Urothelium cell line (cell line): ENCODE results near the gene DMPK.

Source experiments
- DNase-seq: peaks from one replicate; pipeline ENCODE4 v3.0.0; 2011; ENCODE audit warnings: low spot score, mixed read lengths
- FAIRE-seq: peaks from 2 replicates; lab custom pipeline; 2011; peaks lifted over from hg19 to GRCh38; lab: Jason Lieb, UNC

Gene DMPK

DNA sequence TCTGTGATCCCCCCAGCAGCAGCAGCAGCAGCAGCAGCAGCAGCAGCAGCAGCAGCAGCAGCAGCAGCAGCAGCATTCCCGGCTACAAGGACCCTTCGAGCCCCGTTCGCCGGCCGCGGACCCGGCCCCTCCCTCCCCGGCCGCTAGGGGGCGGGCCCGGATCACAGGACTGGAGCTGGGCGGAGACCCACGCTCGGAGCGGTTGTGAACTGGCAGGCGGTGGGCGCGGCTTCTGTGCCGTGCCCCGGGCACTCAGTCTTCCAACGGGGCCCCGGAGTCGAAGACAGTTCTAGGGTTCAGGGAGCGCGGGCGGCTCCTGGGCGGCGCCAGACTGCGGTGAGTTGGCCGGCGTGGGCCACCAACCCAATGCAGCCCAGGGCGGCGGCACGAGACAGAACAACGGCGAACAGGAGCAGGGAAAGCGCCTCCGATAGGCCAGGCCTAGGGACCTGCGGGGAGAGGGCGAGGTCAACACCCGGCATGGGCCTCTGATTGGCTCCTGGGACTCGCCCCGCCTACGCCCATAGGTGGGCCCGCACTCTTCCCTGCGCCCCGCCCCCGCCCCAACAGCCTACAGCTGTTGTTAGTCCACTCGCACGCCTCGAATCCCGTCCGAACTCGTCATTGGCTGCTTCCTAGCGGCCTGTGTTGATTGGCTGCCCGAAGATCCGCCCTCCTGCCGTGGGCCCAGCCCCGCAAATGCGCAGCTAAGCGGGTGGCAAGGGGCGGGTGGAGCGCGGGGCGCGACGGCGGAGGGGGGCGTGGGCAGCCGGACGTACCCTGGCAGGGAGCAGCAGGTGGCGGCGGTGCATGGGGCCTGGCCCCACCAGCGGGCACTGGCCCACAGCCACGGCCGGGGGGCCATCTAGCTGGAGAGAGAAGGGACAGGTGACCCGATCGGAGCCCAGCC is 11.8 kb downstream of the DMPK start:
- FAIRE-seq, result no peak
- DNase-seq, result peak; percentile 84

GRCh38 chr19:45769821-45770191 is 12.5 kb downstream of the DMPK start:
- no peak for DNase-seq

GRCh38 chr19:45768984-45769782 is 13.1 kb downstream of the DMPK start, which contains the start of gene SIX5:
TSS of gene SIX5 (minus strand) at chr19:45769252. CDS start at chr19:45768844, 408 bp downstream.
- DNase-seq (peak; percentile 98), FAIRE-seq (peak; percentile 82)

More at GRCh38 chr19:45769821-45770191, 12.5 kb downstream of the DMPK start:
- FAIRE-seq, result no peak

DNA sequence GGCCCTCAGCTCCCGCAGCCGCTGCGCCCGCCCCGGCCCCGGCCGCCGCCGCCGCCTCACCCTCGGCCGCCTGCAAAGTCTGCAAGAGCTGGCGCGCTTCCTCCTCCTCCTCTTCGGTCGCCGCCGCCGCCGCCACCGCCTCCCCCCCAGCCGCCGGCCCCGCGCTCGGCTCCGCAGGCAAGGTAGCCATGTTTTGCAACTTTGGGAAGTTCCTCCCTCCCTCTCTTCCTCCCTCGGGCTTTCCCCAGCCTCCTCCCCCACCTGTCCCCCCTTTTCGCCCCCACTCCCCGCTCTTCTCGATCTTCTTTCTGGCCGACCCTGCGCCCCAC is 13.7 kb downstream of the DMPK start:
- FAIRE-seq (no peak), DNase-seq (peak; percentile 40)

DNA sequence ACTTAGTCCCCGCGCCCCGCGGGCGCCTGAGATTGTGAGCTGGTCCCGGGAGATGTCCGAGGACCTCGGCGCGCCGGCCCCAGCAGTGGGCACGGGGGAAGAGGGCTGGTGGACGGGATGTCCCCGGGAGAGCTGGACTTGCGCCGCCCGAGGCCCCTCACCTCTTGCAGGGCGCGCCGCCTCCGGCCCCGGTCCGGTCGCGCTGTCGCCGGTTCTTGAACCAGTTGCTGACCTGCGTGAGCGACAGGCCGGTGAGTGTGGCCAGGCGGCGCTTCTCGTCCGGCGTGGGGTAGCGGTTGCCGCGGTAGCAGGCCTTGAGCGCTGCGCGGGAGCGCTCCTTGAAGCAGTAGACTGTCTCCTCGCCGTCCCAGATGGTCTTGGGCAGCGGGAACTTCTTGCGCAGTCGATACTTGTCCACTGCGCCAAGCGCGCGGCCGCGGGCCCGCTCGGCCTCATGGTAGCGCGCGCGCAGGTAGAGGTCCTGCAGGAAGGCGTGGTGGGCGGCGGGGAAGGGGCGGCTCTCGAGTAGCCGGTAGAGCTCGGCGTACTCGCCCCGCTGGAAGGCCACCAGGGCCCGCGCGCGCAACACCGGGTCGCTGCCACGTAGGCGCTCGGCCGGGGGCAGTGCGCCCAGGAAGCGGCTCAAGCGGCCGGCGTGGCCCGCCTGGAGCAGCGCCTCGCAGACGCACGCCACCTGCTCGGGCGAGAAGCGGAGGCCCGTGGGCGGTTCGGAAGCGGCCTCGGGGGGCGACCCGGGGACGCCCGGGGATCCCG is 14.2 kb downstream of the DMPK start:
- FAIRE-seq, result peak; percentile 5
- peak; percentile 50 for DNase-seq

DNA sequence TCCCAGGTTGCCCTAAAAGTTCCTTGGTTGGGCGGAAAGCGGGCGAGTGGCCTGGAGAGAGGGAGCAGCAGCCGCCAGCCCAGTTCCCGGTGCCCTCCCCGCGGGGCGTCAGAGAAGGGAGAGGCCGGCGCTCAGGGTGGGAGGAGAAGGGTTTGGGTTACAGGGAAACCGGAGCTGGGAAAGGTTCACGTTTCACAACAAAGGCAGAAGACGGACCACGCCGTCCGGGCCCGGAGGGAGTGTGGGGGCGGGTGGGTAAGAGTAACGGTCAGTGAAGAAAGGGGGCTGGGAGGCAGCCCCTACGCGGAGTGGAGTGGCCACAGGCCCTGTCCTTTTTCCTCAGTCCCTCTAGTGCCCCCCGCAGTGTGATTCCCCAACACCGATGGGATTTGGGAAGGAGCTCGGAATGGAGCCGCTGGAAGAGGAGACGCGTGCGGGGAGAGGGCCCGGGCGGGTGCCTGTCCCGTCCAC is 14.8 kb downstream of the DMPK start:
- peak; percentile 76 for DNase-seq
- FAIRE-seq, result no peak

GRCh38 chr19:45766869-45767346 is 15.4 kb downstream of the DMPK start:
- no peak for DNase-seq
- FAIRE-seq, result no peak

GRCh38 chr19:45766296-45766868 is 15.9 kb downstream of the DMPK start:
- FAIRE-seq (no peak), DNase-seq (no peak)

DNA sequence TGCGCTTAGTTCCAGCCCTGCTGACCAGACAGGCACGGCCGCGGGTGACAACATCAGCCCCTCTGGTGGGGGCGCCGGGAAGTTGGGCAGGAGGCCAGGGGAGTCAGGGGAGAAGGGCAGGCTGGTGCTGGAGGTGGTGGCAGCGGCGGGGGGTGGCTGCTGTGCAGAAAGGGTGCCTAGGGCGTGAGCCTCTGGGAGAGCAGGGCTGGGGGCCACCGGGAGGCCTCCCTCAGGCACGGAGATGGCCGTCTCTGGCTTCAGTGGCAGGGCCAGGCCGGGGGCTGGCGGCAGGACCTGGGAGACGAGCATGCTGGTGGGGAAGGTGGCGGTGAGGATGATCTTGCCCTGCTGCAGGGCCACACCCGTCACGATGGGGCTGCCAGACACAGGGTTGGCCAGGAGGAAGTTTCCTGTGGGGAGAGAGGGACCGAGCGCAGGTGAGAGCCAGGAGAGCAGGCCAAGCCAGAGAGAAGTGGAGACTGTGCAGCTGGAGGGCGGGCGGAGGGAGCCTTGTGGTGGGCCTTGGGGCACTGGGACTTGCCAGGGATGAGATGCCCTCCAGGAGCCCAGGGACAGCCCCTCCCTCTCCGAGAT is 16.5 kb downstream of the DMPK start:
- FAIRE-seq (no peak), DNase-seq (no peak)

DNA sequence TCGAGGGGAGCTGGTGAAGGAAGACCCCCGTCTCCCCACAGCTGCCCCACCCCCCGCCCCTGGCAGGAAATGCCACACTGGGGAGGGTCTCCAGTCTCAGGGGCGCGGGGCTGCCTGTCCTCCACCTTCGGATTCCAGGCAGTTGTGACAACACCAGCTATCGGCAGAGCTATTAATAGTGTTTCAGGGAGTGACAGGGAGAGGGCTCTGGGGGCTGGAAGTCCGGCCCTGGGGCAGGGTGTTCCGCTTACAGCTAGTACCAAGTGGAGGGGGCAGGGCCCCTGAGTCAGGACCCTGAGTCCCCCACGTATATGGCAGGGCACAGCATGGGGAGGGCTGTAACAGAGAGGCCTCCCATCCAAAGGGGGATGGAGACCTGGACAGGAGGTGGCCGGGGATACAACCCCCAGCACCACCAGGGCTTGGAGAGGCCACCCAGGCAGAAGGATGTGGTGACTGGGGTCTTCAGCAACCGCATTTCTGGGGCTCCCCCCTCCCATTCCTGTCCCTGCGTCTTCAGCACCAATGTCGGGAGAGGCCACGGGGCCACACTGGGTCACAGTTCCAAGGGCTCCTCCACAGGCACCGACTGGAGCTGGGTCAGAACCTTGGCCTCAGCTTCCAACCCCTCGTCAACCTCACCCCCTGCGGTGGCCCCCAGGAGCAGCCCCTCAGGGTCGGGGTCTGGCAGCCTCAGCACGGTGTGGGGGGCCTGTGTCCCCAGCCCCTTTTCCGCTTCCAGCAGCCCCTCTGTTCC is 17.2 kb downstream of the DMPK start:
- FAIRE-seq (no peak), DNase-seq (no peak)

GRCh38 chr19:45764475-45764874 is 17.8 kb downstream of the DMPK start:
- DNase-seq (no peak), FAIRE-seq (no peak)

DNA sequence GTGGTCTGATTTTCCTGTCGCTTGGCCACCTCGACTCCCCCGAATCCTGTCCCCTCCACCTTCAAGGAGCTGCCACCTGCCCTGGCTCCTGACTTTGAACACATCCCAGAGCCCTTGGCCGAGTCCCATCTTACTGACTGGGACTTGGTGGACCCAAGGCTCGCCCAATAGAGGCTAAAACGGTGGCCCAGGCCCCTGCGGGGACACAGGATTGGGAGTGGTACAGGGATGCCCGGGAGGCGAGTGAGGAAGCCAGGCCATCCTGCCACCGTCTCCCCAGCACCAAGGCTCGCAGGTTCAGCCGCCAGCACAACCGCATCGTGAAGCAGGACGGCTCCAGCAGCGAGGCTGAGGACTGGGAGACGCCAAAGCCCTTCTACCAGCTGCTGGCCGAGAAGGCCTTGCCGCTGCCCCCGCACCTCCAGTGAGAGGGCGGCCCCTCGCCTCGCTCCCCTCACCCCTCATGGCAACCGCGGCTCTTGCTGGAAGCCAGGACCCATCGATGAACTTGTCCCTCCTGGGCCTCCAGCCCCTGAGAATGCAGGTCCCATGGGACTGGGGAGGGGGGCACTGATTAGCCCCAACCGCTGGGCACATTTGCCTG is 18.5 kb downstream of the DMPK start:
- DNase-seq, result no peak

GRCh38 chr19:45762870-45763631 is 19.2 kb downstream of the DMPK start:
- FAIRE-seq (no peak), DNase-seq (no peak)

More for the DNA sequence above, 18.5 kb downstream of the DMPK start:
- no peak for FAIRE-seq

GRCh38 chr19:45761714-45762113 is 20.6 kb downstream of the DMPK start:
- FAIRE-seq, result no peak

DNA sequence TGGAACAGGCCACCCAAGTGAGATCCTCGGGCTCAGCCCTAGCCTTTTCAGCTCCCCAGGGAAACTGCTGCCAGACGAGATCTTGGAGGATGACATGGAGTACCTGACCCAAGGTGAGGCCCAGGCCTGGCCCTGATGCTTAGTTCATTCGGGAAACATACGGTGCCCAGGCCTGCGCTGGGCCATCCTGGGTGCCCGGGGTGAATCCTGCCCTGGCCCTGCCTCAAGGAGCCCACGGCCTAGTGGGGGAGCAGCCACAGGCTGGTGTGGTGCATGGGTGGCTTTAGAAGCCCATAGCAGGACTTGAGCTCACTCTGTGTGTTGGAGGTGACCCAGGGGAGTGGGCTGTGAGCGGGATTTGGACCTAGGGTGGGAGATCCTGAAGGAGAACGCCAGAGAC is 23.4 kb downstream of the DMPK start:
- no peak for FAIRE-seq

More at GRCh38 chr19:45761714-45762113, 20.6 kb downstream of the DMPK start:
- DNase-seq, result no peak

GRCh38 chr19:45757695-45758094 is 24.6 kb downstream of the DMPK start:
- DNase-seq, result no peak
- no peak for FAIRE-seq

More for the DNA sequence above, 23.4 kb downstream of the DMPK start:
- no peak for DNase-seq

- no peak for DNase-seq
- no peak for FAIRE-seq
Observed at GRCh38 chr19:45754323-45754722, 28.0 kb downstream of the DMPK start.

- FAIRE-seq (no peak), DNase-seq (no peak)
Observed at GRCh38 chr19:45753548-45753947, 28.7 kb downstream of the DMPK start.
